B cell (primary cell): ENCODE data around the gene ADK. TPM values are rescaled to one million over a fixed set of nuclear protein-coding genes. Genes with fewer than 3 reads are reported as not detected.

Source experiments
- ATAC-seq: fragments of 200-7000 bp; cut with Tn5 transposase; one replicate; pipeline ENCODE4 v1.10.0; 2021; ENCODE audit warnings: low read depth, mild to moderate bottlenecking, moderate number of reproducible peaks, moderate library complexity
- CTCF ChIA-PET: fragments of 350-600 bp; sonication (Branson Sonifier 250); formaldehyde crosslinking; loops from one replicate; lab custom pipeline; 2021; ENCODE audit warnings: antibody characterized with exemption, inconsistent platforms; lab: Charles Lee
- POLR2A ChIA-PET: fragments of 350-600 bp; sonication (Branson Sonifier 250); formaldehyde crosslinking; loops from one replicate; lab custom pipeline; 2021; ENCODE audit warnings: antibody characterized with exemption; lab: Charles Lee
- DNase-seq: peaks from one replicate; pipeline ENCODE4 v3.0.0; 2013
- H2AFZ ChIP-seq: 2 replicates; pipeline ENCODE4 v1.6.1; 2012; ENCODE audit warnings: mild to moderate bottlenecking, low read depth, low read length; ENCODE audit not compliant: insufficient read depth, poor library complexity, severe bottlenecking
- H3K27ac ChIP-seq, 2 donors: 1 replicate in 1 of 2; 2 replicates in 1 of 2; pipeline ENCODE4 v1.5.1; 2012 to 2013; ENCODE audit warnings: low read length in 2 of 2, mild to moderate bottlenecking in 2 of 2, moderate library complexity in 1 of 2
- H3K27me3 ChIP-seq, 4 experiments: fragments of 200-600 bp in 1 of 4; sonication (generic) in 1 of 4; replicated peaks in 1 of 4; 1 replicate in 2 of 4; 2 replicates in 2 of 4; pipeline versions ENCODE4 v1.6.1 to v1.7.0; 2013 to 2016; ENCODE audit warnings: low read length in 3 of 4, mild to moderate bottlenecking in 2 of 4, mixed read lengths in 1 of 4, moderate library complexity in 1 of 4; ENCODE audit not compliant: insufficient read depth in 4 of 4, control insufficient read depth in 3 of 4; ENCODE audit errors: control extremely low read depth in 1 of 4
- H3K36me3 ChIP-seq, 2 experiments: replicated peaks in 1 of 2; 1 replicate in 1 of 2; 2 replicates in 1 of 2; pipeline versions ENCODE4 v1.6.1 to v1.7.1; 2013; ENCODE audit warnings: low read length in 1 of 2; ENCODE audit not compliant: insufficient read depth in 2 of 2, control insufficient read depth in 1 of 2; ENCODE audit errors: control extremely low read depth in 1 of 2, extremely low read depth in 1 of 2
- H3K4me1 ChIP-seq, 2 donors: fragments of 200-600 bp in 1 of 2; sonication (generic) in 1 of 2; 1 replicate in 1 of 2; 2 replicates in 1 of 2; pipeline versions ENCODE4 v1.5.1 to v1.6.1; 2013 to 2017; ENCODE audit warnings: low read length in 2 of 2; ENCODE audit not compliant: control insufficient read depth in 2 of 2, insufficient read depth in 2 of 2
- H3K4me2 ChIP-seq: replicated peaks from 2 replicates; pipeline ENCODE3; 2012; ENCODE audit warnings: mild to moderate bottlenecking, low read depth, low read length; ENCODE audit not compliant: poor library complexity, severe bottlenecking
- H3K4me3 ChIP-seq, 5 experiments: fragments of 200-600 bp in 1 of 5; sonication (generic) in 1 of 5; 1 replicate in 3 of 5; 2 replicates in 2 of 5; pipeline versions ENCODE4 v1.5.1 to v1.7.0; 2011 to 2016; ENCODE audit warnings: low read length in 4 of 5, mild to moderate bottlenecking in 4 of 5, low read depth in 2 of 5, control low read depth in 1 of 5, moderate library complexity in 1 of 5; ENCODE audit not compliant: insufficient read depth in 1 of 5; ENCODE audit errors: control extremely low read depth in 1 of 5, extremely low read depth in 1 of 5
- H3K79me2 ChIP-seq: fragments of 200-600 bp; sonication (generic); one replicate; pipeline ENCODE4 v1.6.0; 2016; ENCODE audit warnings: low read length; ENCODE audit not compliant: control insufficient read depth, insufficient read depth
- H3K9ac ChIP-seq: fragments of 200-600 bp; sonication (generic); 2 replicates; pipeline ENCODE4 v1.6.1; 2017; ENCODE audit warnings: mild to moderate bottlenecking, low read length, moderate library complexity
- H3K9me3 ChIP-seq, 3 donors: one replicate each; pipeline versions ENCODE4 v1.6.1 to v1.7.1; 2013; ENCODE audit warnings: low read length in 2 of 3; ENCODE audit not compliant: control insufficient read depth in 2 of 3, insufficient read depth in 1 of 3; ENCODE audit errors: control extremely low read depth in 1 of 3
- H4K20me1 ChIP-seq: 2 replicates; pipeline ENCODE4 v1.6.0; 2012; ENCODE audit warnings: mild to moderate bottlenecking, low read length; ENCODE audit not compliant: insufficient read depth, control insufficient read depth, poor library complexity, severe bottlenecking
- H3K27ac Mint-ChIP-seq: one replicate; pipeline ENCODE4 v1.8.0; 2021; ENCODE audit warnings: mixed read lengths
- H3K27me3 Mint-ChIP-seq: one replicate; pipeline ENCODE4 v1.8.0; 2021; ENCODE audit warnings: mixed read lengths
- H3K4me1 Mint-ChIP-seq: one replicate; pipeline ENCODE4 v1.8.0; 2021; ENCODE audit warnings: mixed read lengths
- H3K4me3 Mint-ChIP-seq: one replicate; pipeline ENCODE4 v1.8.0; 2021; ENCODE audit warnings: mixed read lengths
- H3K9me3 Mint-ChIP-seq: one replicate; pipeline ENCODE4 v1.8.0; 2022; ENCODE audit warnings: mixed read lengths; ENCODE audit not compliant: insufficient read depth
- CTCF ChIP-seq: fragments of 200-600 bp; IDR thresholded peaks from one replicate; pipeline ENCODE4 v1.8.0; 2022; ENCODE audit warnings: antibody characterized with exemption, mild to moderate bottlenecking
- EZH2 ChIP-seq: IDR thresholded peaks from 2 replicates; pipeline ENCODE4 v1.6.1; 2012; ENCODE audit warnings: borderline replicate concordance, low read depth, mild to moderate bottlenecking, moderate library complexity, low read length; ENCODE audit not compliant: insufficient read depth, poor library complexity, severe bottlenecking
- WGBS: methylation state at CpG from one replicate; pipeline ENCODE4 v1.1.5; 2013; ENCODE audit warnings: missing lambda C conversion rate; ENCODE audit not compliant: insufficient coverage; 5-methylcytosine and 5-hydroxymethylcytosine counted together
- intact Hi-C: fragments of 100-400 bp; cut with micrococcal nuclease; formaldehyde crosslinking; loops from one replicate; pipeline ENCODE4 v1.10.0; 2022
- polyA plus RNA-seq: library from polyadenylated mRNA; depleted of rRNA; stranded (reverse); fragments of >200 nt; gene quantifications from 2 replicates; pipeline ENCODE4 v1.2.3, GENCODE V29; 2012
- total RNA-seq, 2 donors: library from RNA; stranded (reverse); fragments of 120-200 nt in 1 of 2; gene quantifications; 1 replicate in 1 of 2; 2 replicates in 1 of 2; pipeline versions ENCODE4 v1.2.3 to v1.2.4, GENCODE V29; 2013 to 2022

The ADK gene
- total and polyA plus RNA-seq, 2 donors (not counting 1 experiment from before 2014, with no cell fraction given): 37.2 to 52.6 TPM

GRCh38 chr10:74600170-74600569 is 449.1 kb downstream of the ADK start:
- ATAC-seq (no peak), DNase-seq (no peak)
- H3K27ac ChIP-seq: no peak overlapping the region
- no peaks in the 10 kb centered on the region for H3K4me1 ChIP-seq
- H3K9ac ChIP-seq: no peak overlapping the region
- H3K27ac Mint-ChIP-seq: no peak overlapping the region
- H3K4me1 Mint-ChIP-seq: no peaks in the 10 kb centered on the region
- no peak overlapping the region for H3K4me2 ChIP-seq
- no peak overlapping the region for H2AFZ ChIP-seq
- no CpG with 5 or more reads among the region's 2 CpGs for WGBS
- H3K9me3 ChIP-seq: no peaks in the 10 kb centered on the region
- ChIA-PET CTCF (no interaction called here), POLR2A (no interaction called here)
- H4K20me1 ChIP-seq: no peaks in the 10 kb centered on the region
- H3K79me2 ChIP-seq: peaks cover 2% of the 10 kb centered on the region
- H3K27me3 Mint-ChIP-seq: no peaks in the 10 kb centered on the region
- H3K4me3 Mint-ChIP-seq: no peak overlapping the region
- peaks cover 6 to 10% of the 10 kb centered on the region in 2 experiments for H3K36me3 ChIP-seq
- H3K9me3 Mint-ChIP-seq: no peaks in the 10 kb centered on the region
- intact Hi-C loops: no loop called here
- TF ChIP-seq EZH2: no peak
- TF ChIP-seq CTCF: no peak
- no peak overlapping the region for H3K4me3 ChIP-seq
- no peaks in the 10 kb centered on the region for H3K27me3 ChIP-seq

- intact Hi-C loops: no loop called here
- no peak overlapping the region for H3K9ac ChIP-seq
Measured at GRCh38 chr10:74602576-74602975, 451.6 kb downstream of the ADK start.

More at GRCh38 chr10:74602576-74602975, 451.6 kb downstream of the ADK start:
- no peak for ATAC-seq
- no peak overlapping the region for H2AFZ ChIP-seq
- no peak overlapping the region for H3K4me2 ChIP-seq
- peaks cover 6 to 10% of the 10 kb centered on the region in 2 experiments for H3K36me3 ChIP-seq
- no CpG with 5 or more reads among the region's 2 CpGs for WGBS
- H3K27ac ChIP-seq: no peak overlapping the region
- H3K4me3 Mint-ChIP-seq: no peak overlapping the region
- H3K9me3 ChIP-seq: no peaks in the 10 kb centered on the region
- H4K20me1 ChIP-seq: no peaks in the 10 kb centered on the region
- H3K27me3 Mint-ChIP-seq: no peaks in the 10 kb centered on the region
- H3K9me3 Mint-ChIP-seq: no peaks in the 10 kb centered on the region
- POLR2A ChIA-PET: no interaction called here
- no peaks in the 10 kb centered on the region for H3K79me2 ChIP-seq
- H3K4me1 ChIP-seq: no peaks in the 10 kb centered on the region
- no peak for DNase-seq
- no peak overlapping the region for H3K27ac Mint-ChIP-seq
- no peak for TF ChIP-seq CTCF
- TF ChIP-seq EZH2: no peak
- CTCF ChIA-PET: no interaction called here
- H3K27me3 ChIP-seq: no peaks in the 10 kb centered on the region
- peaks cover 2% of the 10 kb centered on the region for H3K4me1 Mint-ChIP-seq
- H3K4me3 ChIP-seq: no peak overlapping the region
